HEK293 (cell line): ENCODE data around the gene SERINC5.

Source experiments
- CTCF ChIA-PET: fragments of 350-600 bp; formaldehyde crosslinking; extraction: SDS; loops from one replicate; lab custom pipeline; 2021; ENCODE audit warnings: antibody characterized with exemption; lab: Yijun Ruan, JAX
- POLR2A ChIA-PET: fragments of 300-600 bp; formaldehyde crosslinking; extraction: SDS; loops from one replicate; lab custom pipeline; 2020; ENCODE audit warnings: antibody characterized with exemption, inconsistent platforms; lab: Yijun Ruan, JAX
- H3K27ac ChIP-seq: fragments of 200-500 bp; sonication (Bioruptor generic); 2 replicates; pipeline ENCODE4 v1.5.1; 2014; ENCODE audit warnings: low read depth, low read length, control low read depth, inconsistent platforms; ENCODE audit errors: extremely low read depth
- H3K36me3 ChIP-seq, 2 experiments: fragments of 200-500 bp in 1 of 2; sonication (Bioruptor generic) in 1 of 2; 1 replicate in 1 of 2; 2 replicates in 1 of 2; pipeline ENCODE4 v1.5.1; 2014 to 2017; ENCODE audit warnings: inconsistent platforms in 2 of 2, low read length in 2 of 2; ENCODE audit not compliant: control insufficient read depth in 2 of 2, insufficient read depth in 1 of 2
- H3K4me1 ChIP-seq: fragments of 200-500 bp; sonication (Bioruptor generic); 2 replicates; pipeline ENCODE4 v1.5.1; 2014; ENCODE audit warnings: mild to moderate bottlenecking, low read length, inconsistent platforms; ENCODE audit not compliant: control insufficient read depth, insufficient read depth
- H3K4me3 ChIP-seq: 2 replicates; pipeline ENCODE4 v1.5.1; 2011; ENCODE audit warnings: low read depth, mild to moderate bottlenecking, control low read depth, low read length, moderate library complexity
- H3K9me3 ChIP-seq: fragments of 200-500 bp; sonication (Bioruptor generic); 2 replicates; pipeline ENCODE4 v1.5.1; 2014; ENCODE audit warnings: low read depth, low read length, inconsistent platforms; ENCODE audit not compliant: control insufficient read depth, insufficient read depth
- AEBP2 ChIP-seq: fragments of 450-650 bp; formaldehyde crosslinking; IDR thresholded peaks from 2 replicates; pipeline ENCODE4 v1.5.1; 2016; ENCODE audit warnings: missing biosample characterization, missing genetic modification characterization, borderline replicate concordance
- BCL6B ChIP-seq: fragments of 450-650 bp; formaldehyde crosslinking; IDR thresholded peaks from 2 replicates; pipeline ENCODE4 v1.5.1; 2017; ENCODE audit warnings: missing biosample characterization, missing genetic modification characterization
- GFI1B ChIP-seq: fragments of 450-650 bp; formaldehyde crosslinking; IDR thresholded peaks from 2 replicates; pipeline ENCODE4 v1.5.1; 2016; ENCODE audit warnings: missing biosample characterization, missing genetic modification characterization
- GLI4 ChIP-seq: fragments of 450-650 bp; formaldehyde crosslinking; IDR thresholded peaks from 2 replicates; pipeline ENCODE4 v1.5.1; 2016; ENCODE audit warnings: missing biosample characterization, missing genetic modification characterization
- INSM2 ChIP-seq: fragments of 450-650 bp; formaldehyde crosslinking; IDR thresholded peaks from 2 replicates; pipeline ENCODE4 v1.5.1; 2016; ENCODE audit warnings: missing biosample characterization, missing genetic modification characterization
- RBAK ChIP-seq: fragments of 450-650 bp; formaldehyde crosslinking; IDR thresholded peaks from 2 replicates; pipeline ENCODE4 v1.5.1; 2016; ENCODE audit warnings: missing biosample characterization, missing genetic modification characterization
- SP2 ChIP-seq: fragments of 450-650 bp; formaldehyde crosslinking; IDR thresholded peaks from 2 replicates; pipeline ENCODE4 v1.5.1; 2016; ENCODE audit warnings: missing biosample characterization, missing genetic modification characterization
- TRIM28 ChIP-seq: IDR thresholded peaks from 2 replicates; pipeline ENCODE4 v1.6.1; 2011; ENCODE audit warnings: low read length, control low read depth, borderline replicate concordance
- ZBTB17 ChIP-seq: fragments of 450-650 bp; formaldehyde crosslinking; IDR thresholded peaks from 2 replicates; pipeline ENCODE4 v1.5.1; 2016; ENCODE audit warnings: missing biosample characterization, missing genetic modification characterization
- ZBTB21 ChIP-seq: fragments of 450-650 bp; formaldehyde crosslinking; IDR thresholded peaks from 2 replicates; pipeline ENCODE4 v1.5.1; 2017; ENCODE audit warnings: missing biosample characterization, missing genetic modification characterization
- ZBTB48 ChIP-seq: fragments of 450-650 bp; formaldehyde crosslinking; IDR thresholded peaks from 2 replicates; pipeline ENCODE4 v1.5.1; 2016; ENCODE audit warnings: missing biosample characterization, missing genetic modification characterization
- ZFP69B ChIP-seq: fragments of 450-650 bp; formaldehyde crosslinking; IDR thresholded peaks from 2 replicates; pipeline ENCODE4 v1.5.1; 2016; ENCODE audit warnings: missing biosample characterization, missing genetic modification characterization
- ZNF155 ChIP-seq: fragments of 450-650 bp; formaldehyde crosslinking; IDR thresholded peaks from 2 replicates; pipeline ENCODE4 v1.5.1; 2016; ENCODE audit warnings: missing biosample characterization, missing genetic modification characterization
- ZNF211 ChIP-seq: fragments of 450-650 bp; formaldehyde crosslinking; IDR thresholded peaks from 2 replicates; pipeline ENCODE4 v1.5.1; 2016; ENCODE audit warnings: low read depth, missing biosample characterization, missing genetic modification characterization
- ZNF214 ChIP-seq: fragments of 450-650 bp; formaldehyde crosslinking; IDR thresholded peaks from 2 replicates; pipeline ENCODE4 v1.5.1; 2017; ENCODE audit warnings: missing biosample characterization, mild to moderate bottlenecking, missing genetic modification characterization, borderline replicate concordance
- ZNF292 ChIP-seq: fragments of 450-650 bp; formaldehyde crosslinking; IDR thresholded peaks from 2 replicates; pipeline ENCODE4 v1.5.1; 2016; ENCODE audit warnings: low read depth, missing biosample characterization, missing genetic modification characterization, borderline replicate concordance
- ZNF394 ChIP-seq: fragments of 450-650 bp; formaldehyde crosslinking; IDR thresholded peaks from 2 replicates; pipeline ENCODE4 v1.5.1; 2016; ENCODE audit warnings: missing biosample characterization, missing genetic modification characterization, mild to moderate bottlenecking, moderate library complexity, borderline replicate concordance
- ZNF423 ChIP-seq: fragments of 450-650 bp; formaldehyde crosslinking; IDR thresholded peaks from 2 replicates; pipeline ENCODE4 v1.5.1; 2016; ENCODE audit warnings: missing biosample characterization, missing genetic modification characterization
- ZNF426 ChIP-seq: fragments of 450-650 bp; formaldehyde crosslinking; IDR thresholded peaks from 2 replicates; pipeline ENCODE4 v1.5.1; 2017; ENCODE audit warnings: missing biosample characterization, missing genetic modification characterization, mild to moderate bottlenecking, inconsistent platforms, moderate library complexity
- ZNF501 ChIP-seq: fragments of 450-650 bp; formaldehyde crosslinking; IDR thresholded peaks from 2 replicates; pipeline ENCODE4 v1.5.1; 2016; ENCODE audit warnings: missing biosample characterization, missing genetic modification characterization
- ZNF555 ChIP-seq: fragments of 450-650 bp; formaldehyde crosslinking; conservative IDR thresholded peaks from 2 replicates; pipeline ENCODE4 v1.5.1; 2017; ENCODE audit warnings: missing biosample characterization, mild to moderate bottlenecking, missing genetic modification characterization, inconsistent platforms
- ZNF600 ChIP-seq: fragments of 450-650 bp; formaldehyde crosslinking; IDR thresholded peaks from 2 replicates; pipeline ENCODE4 v1.5.1; 2016; ENCODE audit warnings: missing biosample characterization, missing genetic modification characterization
- ZNF692 ChIP-seq: fragments of 450-650 bp; formaldehyde crosslinking; IDR thresholded peaks from 2 replicates; pipeline ENCODE4 v1.5.1; 2016; ENCODE audit warnings: missing biosample characterization, missing genetic modification characterization
- ZNF791 ChIP-seq: fragments of 450-650 bp; formaldehyde crosslinking; IDR thresholded peaks from 2 replicates; pipeline ENCODE4 v1.5.1; 2016; ENCODE audit warnings: missing biosample characterization, missing genetic modification characterization
- ZNF843 ChIP-seq: fragments of 450-650 bp; formaldehyde crosslinking; IDR thresholded peaks from 2 replicates; pipeline ENCODE4 v1.5.1; 2016; ENCODE audit warnings: missing biosample characterization, missing genetic modification characterization
- TF ChIP-seq, protein P1 (sequence below): fragments of 450-650 bp; formaldehyde crosslinking; IDR thresholded peaks from 2 replicates; pipeline ENCODE4 v1.5.1; 2016; ENCODE audit warnings: missing biosample characterization, missing genetic modification characterization, low read depth

Gene SERINC5

GRCh38 chr5:80192507-80193241, 63.2 kb downstream of the SERINC5 start:
- TF ChIP-seq ZNF692 (tag by site-specific recombination) (no peak), ZNF394 (tag by site-specific recombination) (no peak), ZFP69B (tag by site-specific recombination) (no peak), ZBTB17 (tag by site-specific recombination) (no peak), ZBTB48 (tag by site-specific recombination) (no peak), ZNF155 (tag by site-specific recombination) (no peak), AEBP2 (tag by site-specific recombination) (no peak), GLI4 (tag by site-specific recombination) (no peak), ZNF600 (tag by site-specific recombination) (no peak), ZNF843 (no peak), ZNF426 (tag by site-specific recombination) (no peak), INSM2 (no peak), ZNF292 (tag by site-specific recombination) (no peak)
- TF ChIP-seq, all 188 proteins: peak for 0
- POLR2A ChIA-PET, result interaction anchor here (1.0 to 2.0 kb wide), 2 partner anchors 55 to 679 kb away, joined by 4 to 5 read pairs; partner anchors contain the start of gene HOMER1
- Histone ChIP-seq H3K4me1 (no peaks in the 10 kb centered on the region), H3K4me3 (no peak overlapping the region), H3K9me3 (no peaks in the 10 kb centered on the region), H3K27ac (no peak overlapping the region), H3K36me3 (no peaks in the 10 kb centered on the region; a peak in 1 of 3 replicates)
- CTCF ChIA-PET, result interaction anchor here (0.9 kb wide), 1 partner anchor 13 kb away, joined by 4 read pairs; no protein-coding TSS in a partner anchor

- Histone ChIP-seq H3K27ac (no peak overlapping the region), H3K4me1 (no peaks in the 10 kb centered on the region), H3K4me3 (no peak overlapping the region), H3K36me3 (no peaks in the 10 kb centered on the region; a peak in 1 of 3 replicates), H3K9me3 (no peaks in the 10 kb centered on the region)
- POLR2A ChIA-PET, result interaction anchor here (2.0 kb wide), 1 partner anchor 55 kb away, joined by 5 read pairs; no protein-coding TSS in a partner anchor
- TF ChIP-seq ZBTB21 (tag by site-specific recombination), result no peak
- TF ChIP-seq, protein P1, sequence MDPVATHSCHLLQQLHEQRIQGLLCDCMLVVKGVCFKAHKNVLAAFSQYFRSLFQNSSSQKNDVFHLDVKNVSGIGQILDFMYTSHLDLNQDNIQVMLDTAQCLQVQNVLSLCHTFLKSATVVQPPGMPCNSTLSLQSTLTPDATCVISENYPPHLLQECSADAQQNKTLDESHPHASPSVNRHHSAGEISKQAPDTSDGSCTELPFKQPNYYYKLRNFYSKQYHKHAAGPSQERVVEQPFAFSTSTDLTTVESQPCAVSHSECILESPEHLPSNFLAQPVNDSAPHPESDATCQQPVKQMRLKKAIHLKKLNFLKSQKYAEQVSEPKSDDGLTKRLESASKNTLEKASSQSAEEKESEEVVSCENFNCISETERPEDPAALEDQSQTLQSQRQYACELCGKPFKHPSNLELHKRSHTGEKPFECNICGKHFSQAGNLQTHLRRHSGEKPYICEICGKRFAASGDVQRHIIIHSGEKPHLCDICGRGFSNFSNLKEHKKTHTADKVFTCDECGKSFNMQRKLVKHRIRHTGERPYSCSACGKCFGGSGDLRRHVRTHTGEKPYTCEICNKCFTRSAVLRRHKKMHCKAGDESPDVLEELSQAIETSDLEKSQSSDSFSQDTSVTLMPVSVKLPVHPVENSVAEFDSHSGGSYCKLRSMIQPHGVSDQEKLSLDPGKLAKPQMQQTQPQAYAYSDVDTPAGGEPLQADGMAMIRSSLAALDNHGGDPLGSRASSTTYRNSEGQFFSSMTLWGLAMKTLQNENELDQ (tag by site-specific recombination), result no peak
- no peak for TF ChIP-seq TRIM28
- TF ChIP-seq BCL6B (tag by site-specific recombination), result no peak
- no peak for TF ChIP-seq ZNF423 (tag by site-specific recombination)
- TF ChIP-seq GFI1B (tag by site-specific recombination), result no peak
- no peak for TF ChIP-seq ZNF501 (tag by site-specific recombination)
- no peak for TF ChIP-seq ZNF791 (tag by site-specific recombination)
- no peak for TF ChIP-seq RBAK (tag by site-specific recombination)
- no peak for TF ChIP-seq ZNF211 (tag by site-specific recombination)
- no peak for TF ChIP-seq ZNF555 (tag by site-specific recombination)
- TF ChIP-seq SP2, result no peak
- TF ChIP-seq ZNF214, result no peak
- CTCF ChIA-PET, result no interaction called here
These were observed 63.9 kb downstream of the SERINC5 start for GRCh38 chr5:80191991-80192398.
